Measurements from ENCODE around the gene ZNF764. TPM values are rescaled to one million over a fixed set of nuclear protein-coding genes. Genes with fewer than 3 reads are reported as not detected.

The ZNF764 gene
- total and polyA plus RNA-seq, 9 of the 15 experiments (the other 6 are each of a cell fraction or from before 2014, with no cell fraction given), result 0.69 to 10.1 (median 4.1) TPM

GRCh38 chr16:30585400-30586191, 27.4 kb upstream of the ZNF764 start, which contains the start of gene ZNF785 (continued):
- TF ChIP-seq UBTF (IDR thresholded peaks at IDR 0.05; ENCODE audit: borderline replicate concordance in 1 of 2, low read depth in 2 of 2, low read length in 2 of 2) (0 out of 4 replicates have a peak, but pooled peaks have one; percentile 59 to 63), TAF1 (IDR thresholded peaks at IDR 0.05; ENCODE audit: control insufficient read depth, extremely low read depth, insufficient read depth, low read length, severe bottlenecking) (peak; percentile 65), HMGXB4 (CRISPR knock-in tag; IDR thresholded peaks at IDR 0.05) (peak; percentile 78; the same call in 1 of the 2 replicates), MTF1 (CRISPR knock-in tag; IDR thresholded peaks at IDR 0.05; ENCODE audit: borderline replicate concordance) (no peak), MAFK (IDR thresholded peaks at IDR 0.05; ENCODE audit: low read length) (no peak), ZNF551 (CRISPR knock-in tag; IDR thresholded peaks at IDR 0.05) (no peak), FOXP4 (CRISPR knock-in tag; IDR thresholded peaks at IDR 0.05; ENCODE audit: borderline replicate concordance) (peak; percentile 96), SMAD4 (CRISPR knock-in tag; conservative IDR thresholded peaks at IDR 0.05) (peak; percentile 61), GATAD2B (IDR thresholded peaks at IDR 0.05; ENCODE audit: borderline replicate concordance) (no peak; the same call in 1 of the 2 replicates), ZNF57 (CRISPR knock-in tag; IDR thresholded peaks at IDR 0.05) (no peak), MTA3 (IDR thresholded peaks at IDR 0.05; ENCODE audit: borderline replicate concordance) (peak; percentile 87), LCOR (CRISPR knock-in tag; IDR thresholded peaks at IDR 0.05) (peak; percentile 96), CHD4 (IDR thresholded peaks at IDR 0.05; ENCODE audit: insufficient read depth, insufficient replicate concordance, low read depth, low read length, poor library complexity, severe bottlenecking) (no peak), ZNF232 (CRISPR knock-in tag; IDR thresholded peaks at IDR 0.05) (peak; percentile 96), POLR2G (IDR thresholded peaks at IDR 0.05; ENCODE audit: low read depth, low read length) (peak; percentile 86), RB1 (IDR thresholded peaks at IDR 0.05; ENCODE audit: low read depth) (peak; percentile 66; the same call in 1 of the 2 replicates), ZBTB1 (CRISPR knock-in tag; IDR thresholded peaks at IDR 0.05; ENCODE audit: borderline replicate concordance, low read depth) (peak; percentile 58; the same call in 1 of the 2 replicates), ZNF12 (CRISPR knock-in tag; IDR thresholded peaks at IDR 0.05) (0 out of 2 replicates have a peak, but pooled peaks have one; percentile 16)
- TF ChIP-seq, protein P1, sequence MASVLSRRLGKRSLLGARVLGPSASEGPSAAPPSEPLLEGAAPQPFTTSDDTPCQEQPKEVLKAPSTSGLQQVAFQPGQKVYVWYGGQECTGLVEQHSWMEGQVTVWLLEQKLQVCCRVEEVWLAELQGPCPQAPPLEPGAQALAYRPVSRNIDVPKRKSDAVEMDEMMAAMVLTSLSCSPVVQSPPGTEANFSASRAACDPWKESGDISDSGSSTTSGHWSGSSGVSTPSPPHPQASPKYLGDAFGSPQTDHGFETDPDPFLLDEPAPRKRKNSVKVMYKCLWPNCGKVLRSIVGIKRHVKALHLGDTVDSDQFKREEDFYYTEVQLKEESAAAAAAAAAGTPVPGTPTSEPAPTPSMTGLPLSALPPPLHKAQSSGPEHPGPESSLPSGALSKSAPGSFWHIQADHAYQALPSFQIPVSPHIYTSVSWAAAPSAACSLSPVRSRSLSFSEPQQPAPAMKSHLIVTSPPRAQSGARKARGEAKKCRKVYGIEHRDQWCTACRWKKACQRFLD (CRISPR knock-in tag; IDR thresholded peaks at IDR 0.05), result no peak

Data from K562 (cell line).